ENCODE data around the gene OR2AJ1. TPM values are rescaled to one million over a fixed set of nuclear protein-coding genes. Genes with fewer than 3 reads are reported as not detected.

OR2AJ1 gene
- total and polyA plus RNA-seq, 2 donors from 2014 or later (not counting 2 experiments from before 2014, with no cell fraction given), result not detected

Other genes starting within 250 kb of the OR2AJ1 start
- gene OR13G1, start 245.2 kb upstream of the OR2AJ1 start, total RNA-seq, result not detected in 2 replicates
- not detected in 2 replicates for gene OR13G1, start 245.2 kb upstream of the OR2AJ1 start, polyA plus RNA-seq
- gene OR6F1, start 208.2 kb upstream of the OR2AJ1 start, total RNA-seq, result not detected in 2 replicates
- gene OR6F1, start 208.2 kb upstream of the OR2AJ1 start, polyA plus RNA-seq, result not detected in 2 replicates
- gene OR14K1, start 186.3 kb upstream of the OR2AJ1 start, total RNA-seq, result not detected in 2 replicates
- gene OR14K1, start 186.3 kb upstream of the OR2AJ1 start, polyA plus RNA-seq, result not detected in 2 replicates
- not detected in 2 replicates for gene OR14A2, start 176.7 kb upstream of the OR2AJ1 start, total RNA-seq
- not detected in 2 replicates for gene OR14A2, start 176.7 kb upstream of the OR2AJ1 start, polyA plus RNA-seq
- gene OR1C1, start 164.3 kb upstream of the OR2AJ1 start, total RNA-seq, result not detected in 2 replicates
- gene OR1C1, start 164.3 kb upstream of the OR2AJ1 start, polyA plus RNA-seq, result not detected in 2 replicates
- gene OR14A16, start 100.8 kb upstream of the OR2AJ1 start, total RNA-seq, result not detected in 2 replicates
- not detected in 2 replicates for gene OR14A16, start 100.8 kb upstream of the OR2AJ1 start, polyA plus RNA-seq
- not detected in 2 replicates for gene OR11L1, start 83.0 kb upstream of the OR2AJ1 start, total RNA-seq
- gene OR11L1, start 83.0 kb upstream of the OR2AJ1 start, polyA plus RNA-seq, result not detected in 2 replicates
- not detected in 2 replicates for gene TRIM58, start 67.7 kb upstream of the OR2AJ1 start, total RNA-seq
- gene TRIM58, start 67.7 kb upstream of the OR2AJ1 start, polyA plus RNA-seq, result not detected in 2 replicates
- gene OR2W3, start 29.3 kb upstream of the OR2AJ1 start, total RNA-seq, result not detected in 2 replicates
- not detected in 2 replicates for gene OR2W3, start 29.3 kb upstream of the OR2AJ1 start, polyA plus RNA-seq
- gene OR2T8, start 4.6 kb upstream of the OR2AJ1 start, total RNA-seq, result not detected in 2 replicates
- gene OR2T8, start 4.6 kb upstream of the OR2AJ1 start, polyA plus RNA-seq, result not detected in 2 replicates
- gene OR2L8, start 24.0 kb downstream of the OR2AJ1 start, total RNA-seq, result not detected in 2 replicates
- gene OR2L8, start 24.0 kb downstream of the OR2AJ1 start, polyA plus RNA-seq, result not detected in 2 replicates
- gene OR2AK2, start 40.3 kb downstream of the OR2AJ1 start, total RNA-seq, result not detected in 2 replicates
- gene OR2AK2, start 40.3 kb downstream of the OR2AJ1 start, polyA plus RNA-seq, result not detected in 2 replicates
- not detected in 2 replicates for gene OR2L5, start 88.8 kb downstream of the OR2AJ1 start, total RNA-seq
- not detected in 2 replicates for gene OR2L5, start 88.8 kb downstream of the OR2AJ1 start, polyA plus RNA-seq
- gene OR2L2, start 105.2 kb downstream of the OR2AJ1 start, total RNA-seq, result not detected in 2 replicates
- gene OR2L2, start 105.2 kb downstream of the OR2AJ1 start, polyA plus RNA-seq, result not detected in 2 replicates
- not detected in 2 replicates for gene OR2L3, start 121.9 kb downstream of the OR2AJ1 start, total RNA-seq
- not detected in 2 replicates for gene OR2L3, start 121.9 kb downstream of the OR2AJ1 start, polyA plus RNA-seq
- gene OR2L13, start 170.3 kb downstream of the OR2AJ1 start, total RNA-seq, result not detected in 2 replicates
- gene OR2L13, start 170.3 kb downstream of the OR2AJ1 start, polyA plus RNA-seq, result not detected in 2 replicates
- not detected in 2 replicates for gene OR2M5, start 220.3 kb downstream of the OR2AJ1 start, total RNA-seq
- gene OR2M5, start 220.3 kb downstream of the OR2AJ1 start, polyA plus RNA-seq, result not detected in 2 replicates
- not detected in 2 replicates for gene OR2M2, start 249.9 kb downstream of the OR2AJ1 start, total RNA-seq
- not detected in 2 replicates for gene OR2M2, start 249.9 kb downstream of the OR2AJ1 start, polyA plus RNA-seq

All from foreskin keratinocyte (primary cell).